ENCODE measurements around the gene CNGA2. TPM values are rescaled to one million over a fixed set of nuclear protein-coding genes. Genes with fewer than 3 reads are reported as not detected.

Gene CNGA2
- total and polyA plus RNA-seq, 2 experiments from 2014 or later: not detected

- WGBS (ENCODE audit: low lambda C conversion rate, missing lambda C conversion rate): 85% methylated on average over 13 of the region's 16 CpGs
- H2AFZ ChIP-seq: no peak overlapping the region
- H3K9me3 ChIP-seq (ENCODE audit: low read depth): no peaks in the 10 kb centered on the region
- no peak overlapping the region for H3K4me3 ChIP-seq
- H3K36me3 ChIP-seq (replicated peaks; ENCODE audit: insufficient read depth, low read depth): no peaks in the 10 kb centered on the region
- H4K20me1 ChIP-seq (ENCODE audit: insufficient read depth, poor library complexity, severe bottlenecking): no peaks in the 10 kb centered on the region
- no peak for DNase-seq (ENCODE audit: low spot score)
- no peaks in the 10 kb centered on the region for H3K79me2 ChIP-seq
- no peak overlapping the region for H3K4me2 ChIP-seq
- H3K9me2 ChIP-seq (replicated peaks; ENCODE audit: insufficient read depth): no peaks in the 10 kb centered on the region
- no peaks in the 10 kb centered on the region for H3K27me3 ChIP-seq
- TF ChIP-seq EZH2 (IDR thresholded peaks at IDR 0.05; ENCODE audit: borderline replicate concordance): no peak
- TF ChIP-seq EZH2phosphoT487 (IDR thresholded peaks at IDR 0.05; ENCODE audit: low read depth, severe bottlenecking, unreplicated experiment): no peak
- TF ChIP-seq CTCF (IDR thresholded peaks at IDR 0.05; ENCODE audit: poor library complexity): no peak
- no peaks in the 10 kb centered on the region for H3K4me1 ChIP-seq (ENCODE audit: insufficient read depth)
- H3K27ac ChIP-seq: no peak overlapping the region
Measured at GRCh38 chrX:151700581-151700980, 34.0 kb upstream of the CNGA2 start.

- Histone ChIP-seq H3K27ac (no peak overlapping the region), H3K4me2 (no peak overlapping the region), H3K4me3 (no peak overlapping the region), H3K36me3 (replicated peaks; ENCODE audit: insufficient read depth, low read depth) (no peaks in the 10 kb centered on the region), H3K9me2 (replicated peaks; ENCODE audit: insufficient read depth) (no peaks in the 10 kb centered on the region), H2AFZ (no peak overlapping the region), H3K79me2 (no peaks in the 10 kb centered on the region), H3K27me3 (no peaks in the 10 kb centered on the region), H4K20me1 (ENCODE audit: insufficient read depth, poor library complexity, severe bottlenecking) (no peaks in the 10 kb centered on the region), H3K4me1 (ENCODE audit: insufficient read depth) (no peaks in the 10 kb centered on the region), H3K9me3 (ENCODE audit: low read depth) (no peaks in the 10 kb centered on the region)
- DNase-seq (ENCODE audit: low spot score): no peak
- WGBS (ENCODE audit: low lambda C conversion rate, missing lambda C conversion rate): 99% methylated on average over 4 of the region's 4 CpGs
- TF ChIP-seq CTCF (IDR thresholded peaks at IDR 0.05; ENCODE audit: poor library complexity) (no peak), EZH2 (IDR thresholded peaks at IDR 0.05; ENCODE audit: borderline replicate concordance) (no peak), EZH2phosphoT487 (IDR thresholded peaks at IDR 0.05; ENCODE audit: low read depth, severe bottlenecking, unreplicated experiment) (no peak)
Measured at GRCh38 chrX:151701071-151701470, 33.5 kb upstream of the CNGA2 start.

GRCh38 chrX:151701531-151701930, 33.0 kb upstream of the CNGA2 start:
- Histone ChIP-seq H3K4me2 (no peak overlapping the region), H3K36me3 (replicated peaks; ENCODE audit: insufficient read depth, low read depth) (no peaks in the 10 kb centered on the region), H3K27ac (no peak overlapping the region), H3K9me2 (replicated peaks; ENCODE audit: insufficient read depth) (no peaks in the 10 kb centered on the region), H3K9me3 (ENCODE audit: low read depth) (no peaks in the 10 kb centered on the region), H3K79me2 (no peaks in the 10 kb centered on the region), H3K27me3 (no peaks in the 10 kb centered on the region), H3K4me3 (no peak overlapping the region), H3K4me1 (ENCODE audit: insufficient read depth) (no peaks in the 10 kb centered on the region), H2AFZ (no peak overlapping the region), H4K20me1 (ENCODE audit: insufficient read depth, poor library complexity, severe bottlenecking) (no peaks in the 10 kb centered on the region)
- no peak for DNase-seq (ENCODE audit: low spot score)
- TF ChIP-seq CTCF (IDR thresholded peaks at IDR 0.05; ENCODE audit: poor library complexity) (no peak), EZH2phosphoT487 (IDR thresholded peaks at IDR 0.05; ENCODE audit: low read depth, severe bottlenecking, unreplicated experiment) (no peak), EZH2 (IDR thresholded peaks at IDR 0.05; ENCODE audit: borderline replicate concordance) (no peak)
- WGBS (ENCODE audit: low lambda C conversion rate, missing lambda C conversion rate): 74% methylated on average over 7 of the region's 7 CpGs
